Measurements from ENCODE around the gene CYP26C1. TPM values are rescaled to one million over a fixed set of nuclear protein-coding genes. Genes with fewer than 3 reads are reported as not detected.
A peak's percentile ranks its signal among the peaks of the same experiment; 100 is the strongest.

The CYP26C1 gene
- total and polyA plus RNA-seq, 2 experiments from 2014 or later = 0.18 TPM; not detected in 1

DNA sequence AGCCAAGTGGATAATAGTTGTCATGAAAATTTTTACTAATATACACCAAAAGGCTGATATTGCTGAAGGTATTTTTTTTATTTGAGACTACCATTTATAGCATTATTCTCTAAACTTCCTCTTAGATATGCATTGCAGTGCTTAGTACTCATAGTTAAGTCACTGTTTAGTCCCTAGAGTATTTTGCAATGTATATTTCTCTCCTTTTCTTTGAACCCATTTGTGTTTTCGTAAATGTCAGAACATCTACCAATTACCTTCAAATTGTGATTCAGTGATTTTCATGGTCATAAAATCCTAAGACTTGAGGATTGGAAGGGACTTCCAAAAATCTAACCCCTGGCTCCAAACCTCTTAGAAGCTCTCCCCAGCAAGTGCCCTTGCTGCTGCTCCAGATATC lies 21.5 kb upstream of the CYP26C1 start:
- no peaks in the 10 kb centered on the region for H3K36me3 ChIP-seq (replicated peaks; ENCODE audit: insufficient read depth, low read depth)
- H3K4me2 ChIP-seq = no peak overlapping the region
- 88% methylated on average over 1 of the region's 1 CpG for WGBS (ENCODE audit: low lambda C conversion rate, missing lambda C conversion rate)
- H3K9me3 ChIP-seq (ENCODE audit: low read depth) = no peaks in the 10 kb centered on the region
- H3K79me2 ChIP-seq = no peaks in the 10 kb centered on the region
- no peak overlapping the region for H2AFZ ChIP-seq
- H3K27ac ChIP-seq = no peak overlapping the region
- no peaks in the 10 kb centered on the region for H3K9me2 ChIP-seq (replicated peaks; ENCODE audit: insufficient read depth)
- no peak overlapping the region for H3K4me3 ChIP-seq
- no peak for DNase-seq (ENCODE audit: low spot score)
- peaks cover 4% of the 10 kb centered on the region for H3K4me1 ChIP-seq (ENCODE audit: insufficient read depth)
- no peaks in the 10 kb centered on the region for H4K20me1 ChIP-seq (ENCODE audit: insufficient read depth, poor library complexity, severe bottlenecking)
- H3K27me3 ChIP-seq = no peaks in the 10 kb centered on the region
- no peak for TF ChIP-seq CTCF (IDR thresholded peaks at IDR 0.05; ENCODE audit: poor library complexity)
- no peak for TF ChIP-seq EZH2 (IDR thresholded peaks at IDR 0.05; ENCODE audit: borderline replicate concordance)
- TF ChIP-seq EZH2phosphoT487 (IDR thresholded peaks at IDR 0.05; ENCODE audit: low read depth, severe bottlenecking, unreplicated experiment) = no peak

DNA sequence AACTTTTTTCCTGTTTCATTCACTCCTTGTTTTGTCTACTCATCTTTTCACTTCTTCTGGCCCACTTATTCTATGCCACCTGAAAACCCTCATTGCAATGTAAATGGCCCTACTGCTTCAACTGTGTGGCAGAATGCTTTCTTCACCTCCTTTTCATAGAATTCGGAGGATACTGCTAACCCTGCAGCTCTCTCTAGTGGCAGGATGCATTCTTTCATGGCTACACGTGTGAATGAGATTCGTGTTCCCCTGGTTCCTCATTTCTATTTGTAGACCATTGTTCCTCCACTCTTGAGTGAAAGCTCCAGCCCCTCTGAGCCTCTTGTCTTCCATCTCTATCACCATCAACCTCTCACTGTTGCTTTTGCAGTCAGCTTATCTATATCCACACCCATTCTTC lies 20.9 kb upstream of the CYP26C1 start:
- Histone ChIP-seq H3K9me3 (ENCODE audit: low read depth) (no peaks in the 10 kb centered on the region), H3K4me1 (ENCODE audit: insufficient read depth) (peaks cover 2% of the 10 kb centered on the region), H3K36me3 (replicated peaks; ENCODE audit: insufficient read depth, low read depth) (no peaks in the 10 kb centered on the region), H3K79me2 (no peaks in the 10 kb centered on the region), H2AFZ (no peak overlapping the region), H3K27me3 (no peaks in the 10 kb centered on the region), H3K9me2 (replicated peaks; ENCODE audit: insufficient read depth) (no peaks in the 10 kb centered on the region), H3K4me3 (no peak overlapping the region), H3K4me2 (no peak overlapping the region), H3K27ac (no peak overlapping the region), H4K20me1 (ENCODE audit: insufficient read depth, poor library complexity, severe bottlenecking) (no peaks in the 10 kb centered on the region)
- peak; percentile 17 for DNase-seq (ENCODE audit: low spot score)
- TF ChIP-seq EZH2 (IDR thresholded peaks at IDR 0.05; ENCODE audit: borderline replicate concordance) = no peak
- peak; percentile 40 for TF ChIP-seq CTCF (IDR thresholded peaks at IDR 0.05; ENCODE audit: poor library complexity)
- WGBS (ENCODE audit: low lambda C conversion rate, missing lambda C conversion rate) = 23% methylated on average over 3 of the region's 3 CpGs

DNA sequence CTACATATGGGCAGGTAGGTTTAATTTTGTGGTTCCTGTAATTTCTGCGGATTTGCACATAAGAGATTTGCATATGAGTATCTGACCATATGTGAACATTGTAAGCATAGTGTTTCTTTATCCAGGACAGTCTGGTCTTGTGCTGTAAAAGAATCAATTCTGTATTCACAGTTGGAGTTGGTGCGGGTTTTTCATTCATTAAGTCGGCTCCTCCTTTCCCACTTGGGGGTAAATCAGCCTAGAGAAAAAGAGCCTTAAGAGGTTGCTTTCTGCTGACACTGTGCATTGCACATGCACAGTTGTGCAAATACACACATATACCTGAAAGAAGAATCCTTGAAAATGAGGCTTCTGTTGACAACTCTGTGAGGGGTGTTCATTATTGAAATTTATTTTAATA lies 6.1 kb upstream of the CYP26C1 start:
- no peaks in the 10 kb centered on the region for H3K79me2 ChIP-seq
- no peak for DNase-seq (ENCODE audit: low spot score)
- H4K20me1 ChIP-seq (ENCODE audit: insufficient read depth, poor library complexity, severe bottlenecking) = no peaks in the 10 kb centered on the region
- no peaks in the 10 kb centered on the region for H3K9me2 ChIP-seq (replicated peaks; ENCODE audit: insufficient read depth)
- no peak overlapping the region for H2AFZ ChIP-seq
- no peaks in the 10 kb centered on the region for H3K9me3 ChIP-seq (ENCODE audit: low read depth)
- H3K27me3 ChIP-seq = peaks cover 18% of the 10 kb centered on the region
- WGBS (ENCODE audit: low lambda C conversion rate, missing lambda C conversion rate) = 89% methylated on average over 3 of the region's 3 CpGs
- TF ChIP-seq EZH2 (IDR thresholded peaks at IDR 0.05; ENCODE audit: borderline replicate concordance) (no peak), EZH2phosphoT487 (IDR thresholded peaks at IDR 0.05; ENCODE audit: low read depth, severe bottlenecking, unreplicated experiment) (no peak), CTCF (IDR thresholded peaks at IDR 0.05; ENCODE audit: poor library complexity) (no peak)
- H3K4me3 ChIP-seq = no peak overlapping the region
- no peaks in the 10 kb centered on the region for H3K4me1 ChIP-seq (ENCODE audit: insufficient read depth)
- no peak overlapping the region for H3K4me2 ChIP-seq
- no peak overlapping the region for H3K27ac ChIP-seq
- H3K36me3 ChIP-seq (replicated peaks; ENCODE audit: insufficient read depth, low read depth) = no peaks in the 10 kb centered on the region

- Histone ChIP-seq H3K79me2 (no peaks in the 10 kb centered on the region), H3K27me3 (peaks cover 52% of the 10 kb centered on the region), H3K27ac (no peak overlapping the region), H3K4me1 (ENCODE audit: insufficient read depth) (no peaks in the 10 kb centered on the region), H3K4me2 (no peak overlapping the region), H3K4me3 (no peak overlapping the region), H3K9me3 (ENCODE audit: low read depth) (no peaks in the 10 kb centered on the region), H3K36me3 (replicated peaks; ENCODE audit: insufficient read depth, low read depth) (no peaks in the 10 kb centered on the region), H2AFZ (no peak overlapping the region), H4K20me1 (ENCODE audit: insufficient read depth, poor library complexity, severe bottlenecking) (no peaks in the 10 kb centered on the region), H3K9me2 (replicated peaks; ENCODE audit: insufficient read depth) (no peaks in the 10 kb centered on the region)
- TF ChIP-seq EZH2phosphoT487 (IDR thresholded peaks at IDR 0.05; ENCODE audit: low read depth, severe bottlenecking, unreplicated experiment) = no peak
- TF ChIP-seq EZH2 (IDR thresholded peaks at IDR 0.05; ENCODE audit: borderline replicate concordance) = no peak
- TF ChIP-seq CTCF (IDR thresholded peaks at IDR 0.05; ENCODE audit: poor library complexity) = no peak
- no peak for DNase-seq (ENCODE audit: low spot score)
- WGBS (ENCODE audit: low lambda C conversion rate, missing lambda C conversion rate) = 95% methylated on average over 3 of the region's 3 CpGs
Observed at GRCh38 chr10:93058139-93058538, 2.5 kb upstream of the CYP26C1 start.
